HUES48 (cell line): Measurements from ENCODE around the gene C1orf159.
"Not testable (repeated sequence)": the region's sequence is repeated elsewhere in the genome, so short reads cannot be mapped to it uniquely, and the experiment has no call there.

Experiments used
- H3K27ac ChIP-seq: one replicate; pipeline ENCODE4 v1.7.0; 2013; ENCODE audit warnings: low read depth, low read length, inconsistent platforms
- H3K27me3 ChIP-seq: 2 replicates; pipeline ENCODE4 v1.6.1; 2013; ENCODE audit warnings: mild to moderate bottlenecking, low read length; ENCODE audit not compliant: control insufficient read depth, insufficient read depth
- H3K36me3 ChIP-seq: 2 replicates; pipeline ENCODE4 v1.6.1; 2013; ENCODE audit warnings: low read length; ENCODE audit not compliant: control insufficient read depth, insufficient read depth
- H3K4me1 ChIP-seq: 2 replicates; pipeline ENCODE4 v1.6.1; 2013; ENCODE audit warnings: mild to moderate bottlenecking, low read length; ENCODE audit not compliant: control insufficient read depth, insufficient read depth
- H3K4me3 ChIP-seq: 2 replicates; pipeline ENCODE4 v1.5.1; 2013; ENCODE audit warnings: mild to moderate bottlenecking, low read depth, low read length
- H3K9ac ChIP-seq: 2 replicates; pipeline ENCODE4 v1.6.1; 2013; ENCODE audit warnings: mild to moderate bottlenecking, low read depth, low read length, moderate library complexity
- H3K9me3 ChIP-seq: 2 replicates; pipeline ENCODE4 v1.6.1; 2013; ENCODE audit warnings: low read length; ENCODE audit not compliant: control insufficient read depth, insufficient read depth

C1orf159 gene

GRCh38 chr1:1059494-1060280 is 56.2 kb downstream of the C1orf159 start:
- Histone ChIP-seq H3K9ac (no peak overlapping the region), H3K27me3 (peaks cover 60% of the 10 kb centered on the region), H3K4me3 (peak overlapping the region; percentile 70), H3K36me3 (peaks cover 3% of the 10 kb centered on the region; the same call in 1 of the 2 replicates), H3K9me3 (no peaks in the 10 kb centered on the region), H3K4me1 (peaks cover 5% of the 10 kb centered on the region), H3K27ac (no peak overlapping the region)

GRCh38 chr1:1058921-1059493 is 56.9 kb downstream of the C1orf159 start:
- peaks cover 54% of the 10 kb centered on the region for H3K27me3 ChIP-seq
- H3K4me3 ChIP-seq: peak overlapping the region; percentile 70
- H3K27ac ChIP-seq: no peak overlapping the region
- H3K4me1 ChIP-seq: peaks cover 2% of the 10 kb centered on the region
- no peak overlapping the region for H3K9ac ChIP-seq
- H3K9me3 ChIP-seq: no peaks in the 10 kb centered on the region
- peaks cover 9% of the 10 kb centered on the region; the same call in 1 of the 2 replicates for H3K36me3 ChIP-seq

- H3K27me3 ChIP-seq: peaks cover 49% of the 10 kb centered on the region
- no peaks in the 10 kb centered on the region for H3K9me3 ChIP-seq
- H3K4me1 ChIP-seq: no peaks in the 10 kb centered on the region; the same call in 1 of the 2 replicates
- no peak overlapping the region for H3K27ac ChIP-seq
- H3K9ac ChIP-seq: no peak overlapping the region
- H3K4me3 ChIP-seq: peak overlapping the region; percentile 70
- H3K36me3 ChIP-seq: peaks cover 16% of the 10 kb centered on the region
These were observed 57.6 kb downstream of the C1orf159 start for GRCh38 chr1:1058088-1058905.

GRCh38 chr1:1057769-1058087 is 58.2 kb downstream of the C1orf159 start:
- not testable (repeated sequence) for H3K4me1 ChIP-seq, H3K9ac ChIP-seq, H3K9me3 ChIP-seq, H3K27ac ChIP-seq, H3K4me3 ChIP-seq
- Histone ChIP-seq H3K27me3 (peaks cover 43% of the 10 kb centered on the region), H3K36me3 (peaks cover 20% of the 10 kb centered on the region)

GRCh38 chr1:1055841-1056736 is 59.8 kb downstream of the C1orf159 start:
- peaks cover 35% of the 10 kb centered on the region for H3K36me3 ChIP-seq
- no peaks in the 10 kb centered on the region; the same call in 1 of the 2 replicates for H3K4me1 ChIP-seq
- H3K27me3 ChIP-seq: peaks cover 29% of the 10 kb centered on the region
- no peak overlapping the region for H3K4me3 ChIP-seq
- no peak overlapping the region for H3K27ac ChIP-seq
- no peaks in the 10 kb centered on the region for H3K9me3 ChIP-seq
- no peak overlapping the region for H3K9ac ChIP-seq

- peaks cover 40% of the 10 kb centered on the region for H3K36me3 ChIP-seq
- no peak overlapping the region for H3K27ac ChIP-seq
- no peaks in the 10 kb centered on the region for H3K9me3 ChIP-seq
- H3K27me3 ChIP-seq: peaks cover 18% of the 10 kb centered on the region
- no peaks in the 10 kb centered on the region; the same call in 1 of the 2 replicates for H3K4me1 ChIP-seq
- no peak overlapping the region for H3K9ac ChIP-seq
- no peak overlapping the region for H3K4me3 ChIP-seq
These were observed 60.9 kb downstream of the C1orf159 start for GRCh38 chr1:1054971-1055370.

- Histone ChIP-seq H3K36me3 (peaks cover 40% of the 10 kb centered on the region), H3K4me1 (no peaks in the 10 kb centered on the region; the same call in 1 of the 2 replicates), H3K27ac (no peak overlapping the region), H3K27me3 (peaks cover 13% of the 10 kb centered on the region), H3K9ac (no peak overlapping the region), H3K4me3 (no peak overlapping the region), H3K9me3 (no peaks in the 10 kb centered on the region)
These were observed 61.7 kb downstream of the C1orf159 start for GRCh38 chr1:1054099-1054700.

GRCh38 chr1:1053682-1054081 is 62.2 kb downstream of the C1orf159 start:
- H3K27ac ChIP-seq: no peak overlapping the region
- H3K4me1 ChIP-seq: no peaks in the 10 kb centered on the region; the same call in 1 of the 2 replicates
- H3K9ac ChIP-seq: no peak overlapping the region
- peaks cover 9% of the 10 kb centered on the region for H3K27me3 ChIP-seq
- H3K9me3 ChIP-seq: no peaks in the 10 kb centered on the region
- no peak overlapping the region for H3K4me3 ChIP-seq
- H3K36me3 ChIP-seq: peaks cover 40% of the 10 kb centered on the region

GRCh38 chr1:1053022-1053421 is 62.9 kb downstream of the C1orf159 start:
- H3K9me3 ChIP-seq: no peaks in the 10 kb centered on the region
- H3K4me3 ChIP-seq: no peak overlapping the region
- peaks cover 40% of the 10 kb centered on the region for H3K36me3 ChIP-seq
- H3K9ac ChIP-seq: no peak overlapping the region
- peaks cover 2% of the 10 kb centered on the region for H3K27me3 ChIP-seq
- no peaks in the 10 kb centered on the region for H3K4me1 ChIP-seq
- no peak overlapping the region for H3K27ac ChIP-seq
